ENCODE data around the gene DNAH6.

DNAH6 gene

GRCh38 chr2:84636080-84636971, 120.0 kb downstream of the DNAH6 start:
- no peak for DNase-seq

DNA sequence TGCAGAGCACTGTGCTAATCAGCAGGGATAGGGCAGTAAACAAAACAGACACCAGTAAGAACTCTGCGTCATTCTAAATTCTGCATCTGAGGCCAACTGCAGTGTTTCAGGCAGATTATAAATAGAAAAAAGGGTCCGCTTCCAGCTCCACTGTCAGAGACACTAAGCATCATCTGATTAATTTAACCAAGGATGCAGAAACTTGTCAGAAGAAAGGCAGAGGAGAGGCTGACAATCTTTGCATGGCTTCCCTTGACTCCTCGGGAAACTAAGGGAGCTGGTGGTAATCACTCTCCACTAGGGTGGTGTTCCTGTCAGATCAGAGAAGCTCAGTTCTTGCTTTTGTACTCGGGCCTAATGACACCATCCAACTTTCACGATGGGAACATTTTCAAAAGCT, 123.5 kb downstream of the DNAH6 start:
- DNase-seq = no peak

- DNase-seq = no peak
Observed at GRCh38 chr2:84640411-84640810, 124.1 kb downstream of the DNAH6 start.

DNA sequence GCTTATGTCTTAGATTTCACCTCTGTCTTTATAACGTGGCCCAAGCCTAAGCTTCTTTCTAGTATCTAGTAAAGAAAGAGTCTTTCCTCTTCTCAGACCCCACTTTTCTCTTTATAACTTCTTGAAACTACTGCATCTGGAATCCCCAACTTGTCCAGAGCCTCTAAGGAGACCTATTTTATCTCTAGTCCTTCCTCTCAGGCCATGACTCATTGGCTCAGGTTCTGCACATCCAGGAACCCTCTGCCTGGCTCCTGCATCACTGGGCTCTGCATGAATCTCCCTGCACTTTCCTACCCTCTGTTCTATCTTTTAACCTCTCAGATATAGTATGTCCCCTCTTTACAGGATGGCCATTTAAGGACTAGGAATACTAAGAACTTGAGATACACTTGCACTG, 124.7 kb downstream of the DNAH6 start:
- DNase-seq = no peak

DNA sequence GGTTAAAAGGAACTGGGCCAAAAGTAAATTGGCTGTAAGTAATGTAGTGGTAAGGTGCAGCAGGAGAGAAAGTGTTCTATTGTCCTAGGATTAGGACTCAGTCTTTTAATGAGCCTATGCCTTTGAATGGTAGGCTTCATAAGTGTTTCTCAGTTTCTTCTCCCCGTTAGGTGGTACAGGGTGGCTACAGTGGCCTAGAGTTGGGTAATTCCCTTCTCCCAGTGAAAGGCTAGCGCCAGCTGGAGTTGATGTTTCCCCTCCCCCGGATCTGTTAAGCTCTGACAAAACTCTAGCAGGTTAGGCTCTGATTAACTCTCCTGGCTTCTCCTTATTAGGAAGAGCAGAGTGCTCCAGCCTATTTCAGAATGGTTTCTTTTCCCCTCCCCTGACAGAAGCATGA, 127.7 kb downstream of the DNAH6 start:
- no peak for DNase-seq

DNA sequence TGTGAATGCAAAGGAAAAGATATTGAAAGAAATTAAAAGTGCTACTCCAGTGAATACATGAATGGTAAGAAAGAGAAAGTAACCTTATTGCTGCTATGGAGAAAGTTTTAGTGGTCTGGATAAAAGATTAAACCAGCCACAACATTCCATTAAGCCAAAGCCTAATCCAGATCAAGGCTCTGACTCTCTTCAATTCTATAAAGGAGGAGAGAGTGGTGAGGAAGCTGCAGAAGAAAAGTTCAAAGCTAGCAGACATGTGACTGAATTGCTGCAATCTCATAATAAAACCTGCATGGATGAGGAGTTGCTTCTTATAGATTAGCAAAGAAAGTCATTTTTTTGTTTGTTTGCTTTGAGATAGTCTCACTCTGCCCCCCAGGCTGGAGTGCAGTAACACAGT, 130.2 kb downstream of the DNAH6 start:
- DNase-seq = no peak

DNA sequence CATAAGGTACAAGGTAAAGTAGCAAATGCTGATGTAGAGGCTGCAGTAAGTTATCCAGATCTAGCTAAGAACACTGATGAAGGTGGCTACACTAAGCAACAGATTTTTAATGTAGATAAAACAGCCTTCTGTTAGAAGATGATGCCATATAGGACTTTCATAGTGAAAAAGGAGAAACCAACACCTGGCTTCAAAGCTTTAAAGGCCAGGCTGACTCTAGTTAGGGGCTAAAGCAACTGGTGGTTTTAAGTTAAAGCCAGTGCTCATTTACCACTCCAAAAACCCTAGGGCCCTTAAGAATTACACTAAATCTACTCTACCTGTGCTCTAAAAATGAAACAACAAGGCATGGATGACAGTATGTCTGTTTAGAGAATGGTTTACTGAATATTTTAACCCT, 131.0 kb downstream of the DNAH6 start:
- DNase-seq = no peak

- no peak for DNase-seq
Observed at GRCh38 chr2:84649058-84649457, 132.8 kb downstream of the DNAH6 start.

DNA sequence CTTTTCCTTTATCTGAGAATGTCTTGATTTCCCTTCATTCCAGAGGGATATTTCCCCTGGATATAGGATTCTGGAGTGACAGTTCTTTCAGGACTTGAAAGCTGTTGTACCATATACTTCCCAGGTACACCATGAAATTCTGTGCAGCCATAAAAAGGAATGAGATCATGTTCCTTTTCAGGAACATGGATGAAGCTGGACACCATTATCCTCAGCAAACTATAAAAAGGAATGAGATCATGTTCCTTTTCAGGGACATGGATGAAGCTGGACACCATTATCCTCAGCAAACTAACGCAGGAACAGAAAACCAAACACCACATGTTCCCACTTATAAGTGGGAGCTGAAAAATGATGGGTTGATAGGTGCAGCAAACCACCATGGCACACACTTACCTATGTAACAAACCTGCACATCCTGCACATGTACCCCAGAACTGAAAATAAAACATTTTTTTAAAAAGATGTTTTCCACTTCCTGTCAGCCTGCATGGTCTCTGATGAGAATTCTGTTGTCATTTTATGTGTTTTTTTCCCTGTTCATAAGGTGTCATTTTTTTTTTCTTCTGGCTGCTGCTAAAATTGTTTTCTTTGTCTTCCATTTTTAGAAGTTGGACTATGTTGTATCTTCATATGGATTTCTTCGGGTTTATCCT, 133.3 kb downstream of the DNAH6 start:
- no peak for DNase-seq

DNA sequence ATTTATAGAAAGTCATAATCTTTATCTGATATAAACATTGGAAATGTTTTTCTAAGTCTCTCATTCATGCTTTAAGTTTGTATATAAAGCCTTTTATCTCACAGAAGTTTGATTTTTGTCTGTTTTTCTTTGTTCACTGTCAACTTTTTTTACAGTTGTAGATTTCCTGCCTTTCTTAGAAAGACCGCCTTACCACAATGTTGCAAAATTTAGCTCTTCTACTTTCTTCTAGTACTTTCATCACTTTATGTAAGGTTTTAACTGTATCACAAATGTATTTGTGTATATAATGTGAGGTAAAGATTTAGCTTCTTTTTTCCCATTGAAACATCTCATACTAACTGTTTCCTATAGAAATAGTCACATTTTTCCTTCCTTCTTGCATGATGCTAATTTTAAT, 136.1 kb downstream of the DNAH6 start:
- no peak for DNase-seq

DNA sequence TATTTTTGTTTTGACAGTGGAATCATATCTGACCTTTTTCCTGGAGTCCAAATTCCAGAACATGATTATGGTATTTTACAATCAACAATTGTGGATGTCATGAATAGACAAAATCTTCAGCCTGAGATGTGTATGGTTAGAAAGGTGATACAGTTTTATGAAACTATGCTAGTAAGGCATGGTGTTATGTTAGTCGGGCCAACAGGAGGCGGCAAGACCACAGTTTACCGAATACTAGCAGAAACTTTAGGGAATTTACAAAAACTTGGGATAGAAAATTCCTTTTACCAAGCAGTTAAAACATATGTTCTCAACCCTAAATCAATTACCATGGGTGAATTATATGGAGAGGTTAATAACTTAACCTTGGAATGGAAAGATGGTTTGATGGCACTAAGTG, 137.0 kb downstream of the DNAH6 start:
- no peak for DNase-seq

- no peak for DNase-seq
Observed at GRCh38 chr2:84654414-84654813, 138.1 kb downstream of the DNAH6 start.

DNA sequence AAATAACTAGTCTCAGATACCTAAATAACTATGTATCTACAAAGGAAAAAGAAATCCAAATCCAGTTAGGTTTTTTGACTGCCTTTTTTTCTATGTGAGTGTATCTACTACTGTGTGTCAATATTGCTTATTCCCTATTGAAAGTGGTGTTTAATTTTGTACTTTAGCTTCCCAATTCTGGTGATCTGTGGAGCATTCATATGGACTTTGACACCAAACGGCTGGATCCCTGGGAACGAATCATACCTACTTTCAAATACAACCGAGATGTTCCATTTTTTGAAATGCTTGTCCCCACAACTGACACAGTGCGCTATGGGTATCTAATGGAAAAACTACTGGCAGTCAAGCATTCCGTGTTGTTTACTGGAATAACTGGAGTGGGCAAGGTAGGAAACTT, 152.8 kb downstream of the DNAH6 start:
- no peak for DNase-seq

GRCh38 chr2:84674099-84674498, 157.8 kb downstream of the DNAH6 start:
- DNase-seq = no peak

- no peak for DNase-seq
Observed at GRCh38 chr2:84674586-84674985, 158.3 kb downstream of the DNAH6 start.

DNA sequence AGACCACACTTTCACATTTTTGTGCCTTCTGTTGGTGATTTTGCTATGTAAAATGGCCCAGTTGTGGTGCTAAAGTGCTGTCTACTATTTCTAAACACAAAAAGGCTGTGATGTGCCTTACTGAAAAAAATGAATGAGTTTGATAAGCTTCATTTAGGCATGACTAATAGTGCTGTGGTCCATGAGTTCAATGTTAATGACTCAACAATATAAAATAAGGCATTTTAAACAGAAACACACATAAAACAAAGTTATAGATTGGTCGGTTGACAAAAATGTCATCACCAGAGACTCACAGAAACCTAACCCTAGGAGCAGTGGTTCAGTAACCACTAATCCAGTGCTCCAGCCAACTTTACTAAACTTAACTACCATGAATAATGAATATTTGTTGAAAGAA, 160.0 kb downstream of the DNAH6 start:
- DNase-seq = no peak

- DNase-seq = no peak
Observed at GRCh38 chr2:84678214-84678613, 161.9 kb downstream of the DNAH6 start.

DNA sequence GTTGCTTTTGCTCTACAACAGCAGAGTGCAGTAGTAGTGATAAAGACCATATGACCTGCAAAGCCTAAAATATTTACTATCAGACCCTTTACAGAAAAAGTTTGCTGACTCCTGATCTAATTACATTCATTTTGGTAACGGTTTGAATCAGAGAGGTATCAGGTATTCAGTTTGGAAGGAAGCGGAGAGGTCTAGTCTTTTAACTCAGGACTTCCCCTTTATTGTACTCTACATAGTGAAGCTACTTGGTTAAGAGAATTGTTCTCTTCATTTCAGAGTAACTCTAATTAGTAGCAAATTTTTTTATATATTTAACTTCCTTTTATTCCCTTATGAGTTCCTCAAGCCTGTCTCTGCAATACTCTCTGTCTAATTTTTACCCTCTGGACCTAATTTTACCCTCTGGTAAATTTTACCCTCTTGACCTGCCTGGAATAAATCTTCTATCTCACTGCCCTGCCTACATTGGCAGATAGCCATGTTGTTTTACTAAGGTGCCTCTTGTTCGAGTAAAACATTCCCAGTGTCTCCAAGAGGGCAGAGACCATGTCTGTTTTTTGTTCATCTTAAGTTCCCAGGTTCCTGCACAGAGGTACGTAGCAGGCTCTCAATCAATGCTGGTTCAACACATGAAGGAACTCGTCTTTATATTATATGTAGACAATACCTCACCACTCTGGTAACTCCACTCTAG, 170.6 kb downstream of the DNAH6 start:
- no peak for DNase-seq

- DNase-seq = no peak
Observed at GRCh38 chr2:84687498-84688149, 171.3 kb downstream of the DNAH6 start.

DNA sequence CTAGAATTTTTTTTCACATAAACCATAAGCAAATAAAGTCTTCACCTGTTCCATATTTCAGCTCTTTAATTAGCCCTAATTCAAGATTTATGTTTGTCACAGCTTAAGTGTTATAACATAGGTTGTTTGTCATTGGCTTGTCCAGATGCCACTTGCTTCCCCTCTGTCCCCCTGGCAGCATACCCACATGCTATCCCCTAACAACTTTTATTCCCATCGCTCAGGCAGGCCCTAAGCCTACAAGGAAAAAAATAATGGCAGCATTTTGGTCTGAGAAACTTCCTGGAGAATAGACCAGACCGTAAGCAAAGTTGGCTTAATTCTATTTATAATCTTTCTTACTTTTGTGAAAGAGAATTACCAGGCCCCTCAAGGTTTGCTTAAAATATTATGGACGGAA, 173.9 kb downstream of the DNAH6 start:
- no peak for DNase-seq

DNA sequence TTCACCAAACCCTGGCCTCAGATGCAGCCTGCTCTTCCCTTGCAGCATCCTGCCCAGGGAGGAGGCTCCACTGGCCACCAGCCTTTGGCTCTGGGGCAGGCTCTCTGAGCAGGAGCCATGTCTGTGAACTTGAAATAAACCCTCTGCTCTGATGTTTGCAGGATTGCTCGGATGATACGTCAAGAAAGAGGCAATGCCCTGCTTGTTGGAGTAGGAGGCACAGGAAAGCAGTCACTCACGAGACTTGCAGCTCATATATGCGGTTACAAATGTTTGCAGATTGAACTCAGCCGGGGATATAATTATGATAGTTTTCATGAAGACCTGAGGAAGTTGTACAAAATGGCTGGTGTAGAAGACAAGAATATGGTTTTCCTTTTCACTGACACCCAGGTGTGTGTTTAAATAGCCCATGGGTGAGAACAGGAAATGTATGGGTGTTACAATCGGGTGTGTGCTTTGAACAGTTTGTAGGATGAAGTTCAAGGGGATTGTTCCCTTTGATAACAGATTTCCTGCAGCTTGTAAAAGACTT, 177.9 kb downstream of the DNAH6 start:
- no peak for DNase-seq

- no peak for DNase-seq
Observed at GRCh38 chr2:84697895-84698294, 181.6 kb downstream of the DNAH6 start.

DNA sequence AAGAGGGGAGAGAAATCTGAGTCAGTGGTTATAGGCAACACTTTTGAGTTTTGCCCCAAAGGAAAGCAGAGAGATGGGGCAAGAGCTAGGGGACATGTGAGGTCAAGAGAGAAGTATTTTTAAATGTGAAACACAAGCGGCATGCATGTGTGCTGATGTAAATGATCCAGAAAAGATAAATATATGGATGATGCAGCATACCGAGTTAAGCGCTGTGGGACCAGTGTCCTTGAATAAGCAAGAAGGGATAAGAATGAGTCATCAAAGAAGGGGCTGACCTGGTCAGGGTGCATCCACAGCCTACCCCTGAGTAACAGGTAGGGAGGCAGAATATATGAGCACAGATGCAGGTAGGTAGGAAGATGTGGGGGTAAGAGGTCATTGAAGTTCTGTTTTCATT, 183.7 kb downstream of the DNAH6 start:
- DNase-seq = no peak
